Ishikawa (cell line): Measurements from ENCODE around the gene BICDL1.

Experiments used
- CEBPB ChIP-seq: IDR thresholded peaks from 2 replicates; pipeline ENCODE4 v1.6.1; 2012
- CREB1 ChIP-seq: IDR thresholded peaks from 2 replicates; pipeline ENCODE4 v1.6.1; 2012; ENCODE audit warnings: low read depth
- EP300 ChIP-seq: IDR thresholded peaks from 2 replicates; pipeline ENCODE4 v1.6.1; 2012; ENCODE audit warnings: borderline replicate concordance
- RAD21 ChIP-seq: IDR thresholded peaks from 2 replicates; pipeline ENCODE4 v1.6.1; 2012; ENCODE audit warnings: low read depth
- TAF1 ChIP-seq: IDR thresholded peaks from 2 replicates; pipeline ENCODE4 v1.6.1; 2012; ENCODE audit warnings: low read depth, mild to moderate bottlenecking
- YY1 ChIP-seq: IDR thresholded peaks from 2 replicates; pipeline ENCODE4 v1.6.1; 2012; ENCODE audit warnings: low read depth
- TF ChIP-seq, protein P1 (sequence below): IDR thresholded peaks from 2 replicates; pipeline ENCODE4 v1.6.1; 2012
- TF ChIP-seq, protein P2 (sequence below): IDR thresholded peaks from 2 replicates; pipeline ENCODE4 v1.6.1; 2012; ENCODE audit warnings: low read depth, mild to moderate bottlenecking

DNA sequence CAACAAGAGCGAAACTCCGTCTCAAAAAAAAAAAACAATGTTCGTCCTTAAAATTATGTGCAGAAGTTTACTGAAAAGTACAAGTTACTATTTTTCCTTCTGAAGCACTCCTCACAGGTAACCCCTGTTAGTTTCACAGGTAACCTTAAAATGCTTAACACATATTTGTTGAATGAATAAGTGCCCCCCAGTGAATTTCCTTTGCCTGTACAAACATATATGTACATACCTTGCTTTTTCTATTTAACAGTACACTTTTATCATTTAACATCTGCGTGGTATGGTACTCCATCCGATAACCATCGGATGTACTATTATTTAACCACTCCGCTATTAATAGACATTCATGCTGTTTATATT lies 128.9 kb downstream of the BICDL1 start:
- TF ChIP-seq TAF1 (no peak), EP300 (no peak), CEBPB (no peak), RAD21 (no peak), YY1 (no peak), CREB1 (no peak)
- TF ChIP-seq, protein P1, sequence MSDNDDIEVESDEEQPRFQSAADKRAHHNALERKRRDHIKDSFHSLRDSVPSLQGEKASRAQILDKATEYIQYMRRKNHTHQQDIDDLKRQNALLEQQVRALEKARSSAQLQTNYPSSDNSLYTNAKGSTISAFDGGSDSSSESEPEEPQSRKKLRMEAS, result no peak
- TF ChIP-seq, protein P2, sequence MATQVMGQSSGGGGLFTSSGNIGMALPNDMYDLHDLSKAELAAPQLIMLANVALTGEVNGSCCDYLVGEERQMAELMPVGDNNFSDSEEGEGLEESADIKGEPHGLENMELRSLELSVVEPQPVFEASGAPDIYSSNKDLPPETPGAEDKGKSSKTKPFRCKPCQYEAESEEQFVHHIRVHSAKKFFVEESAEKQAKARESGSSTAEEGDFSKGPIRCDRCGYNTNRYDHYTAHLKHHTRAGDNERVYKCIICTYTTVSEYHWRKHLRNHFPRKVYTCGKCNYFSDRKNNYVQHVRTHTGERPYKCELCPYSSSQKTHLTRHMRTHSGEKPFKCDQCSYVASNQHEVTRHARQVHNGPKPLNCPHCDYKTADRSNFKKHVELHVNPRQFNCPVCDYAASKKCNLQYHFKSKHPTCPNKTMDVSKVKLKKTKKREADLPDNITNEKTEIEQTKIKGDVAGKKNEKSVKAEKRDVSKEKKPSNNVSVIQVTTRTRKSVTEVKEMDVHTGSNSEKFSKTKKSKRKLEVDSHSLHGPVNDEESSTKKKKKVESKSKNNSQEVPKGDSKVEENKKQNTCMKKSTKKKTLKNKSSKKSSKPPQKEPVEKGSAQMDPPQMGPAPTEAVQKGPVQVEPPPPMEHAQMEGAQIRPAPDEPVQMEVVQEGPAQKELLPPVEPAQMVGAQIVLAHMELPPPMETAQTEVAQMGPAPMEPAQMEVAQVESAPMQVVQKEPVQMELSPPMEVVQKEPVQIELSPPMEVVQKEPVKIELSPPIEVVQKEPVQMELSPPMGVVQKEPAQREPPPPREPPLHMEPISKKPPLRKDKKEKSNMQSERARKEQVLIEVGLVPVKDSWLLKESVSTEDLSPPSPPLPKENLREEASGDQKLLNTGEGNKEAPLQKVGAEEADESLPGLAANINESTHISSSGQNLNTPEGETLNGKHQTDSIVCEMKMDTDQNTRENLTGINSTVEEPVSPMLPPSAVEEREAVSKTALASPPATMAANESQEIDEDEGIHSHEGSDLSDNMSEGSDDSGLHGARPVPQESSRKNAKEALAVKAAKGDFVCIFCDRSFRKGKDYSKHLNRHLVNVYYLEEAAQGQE, result no peak
